Hepatocyte (in vitro differentiated cells): ENCODE measurements around the gene RNF166.

Experiments used
- EZH2 ChIP-seq: fragments of 200-600 bp; sonication (generic); IDR thresholded peaks from 2 replicates; pipeline ENCODE4 v1.6.1; 2016; ENCODE audit warnings: antibody characterized with exemption, mild to moderate bottlenecking, borderline replicate concordance
- EZH2phosphoT487 ChIP-seq: fragments of 200-600 bp; sonication (generic); IDR thresholded peaks from one replicate; pipeline ENCODE4 v1.6.1; 2018; ENCODE audit warnings: antibody characterized with exemption, mild to moderate bottlenecking, low read depth, moderate library complexity; ENCODE audit not compliant: unreplicated experiment, severe bottlenecking
- TF ChIP-seq, protein P1 (sequence below): fragments of 200-600 bp; sonication (generic); IDR thresholded peaks from 2 replicates; pipeline ENCODE4 v1.5.1; 2016; ENCODE audit warnings: antibody characterized with exemption, mild to moderate bottlenecking; ENCODE audit not compliant: poor library complexity

DNA sequence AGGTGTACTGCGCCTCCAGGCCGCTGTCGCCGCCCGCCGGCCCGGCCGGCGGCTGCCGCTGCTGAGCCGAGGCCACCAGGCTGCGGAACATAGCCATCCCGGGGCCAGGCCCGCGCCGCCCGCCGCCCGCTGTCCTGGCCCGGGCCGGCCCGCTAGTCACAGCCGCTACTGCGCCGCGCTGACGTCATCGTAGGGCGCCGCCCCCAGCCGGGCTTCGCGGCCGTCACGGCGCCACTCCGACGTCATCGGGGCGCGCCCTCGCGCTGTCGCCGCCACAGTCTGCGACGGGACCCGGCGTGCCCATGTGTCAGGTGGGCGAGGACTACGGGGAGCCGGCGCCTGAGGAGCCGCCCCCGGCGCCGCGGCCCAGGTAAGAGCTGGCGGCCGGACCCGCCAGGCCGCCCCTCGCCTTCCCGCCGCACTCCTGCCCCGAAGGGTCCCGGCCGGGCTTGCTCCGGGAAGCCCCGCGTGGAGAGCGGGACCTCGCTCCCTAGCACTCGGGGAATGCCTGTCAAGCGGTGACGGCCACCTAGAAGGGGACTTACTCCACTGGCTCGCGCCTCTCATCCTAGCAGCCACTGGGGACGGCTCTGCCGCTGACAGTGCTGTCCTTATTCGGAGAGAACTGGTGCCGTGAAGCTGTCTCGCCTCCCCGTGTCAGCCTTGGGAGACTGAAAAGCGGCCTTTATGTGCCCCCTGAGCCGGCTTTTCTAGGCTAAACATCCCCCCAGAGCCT lies at the start of gene RNF166, which contains the start of gene CTU2:
- TF ChIP-seq, protein P1, sequence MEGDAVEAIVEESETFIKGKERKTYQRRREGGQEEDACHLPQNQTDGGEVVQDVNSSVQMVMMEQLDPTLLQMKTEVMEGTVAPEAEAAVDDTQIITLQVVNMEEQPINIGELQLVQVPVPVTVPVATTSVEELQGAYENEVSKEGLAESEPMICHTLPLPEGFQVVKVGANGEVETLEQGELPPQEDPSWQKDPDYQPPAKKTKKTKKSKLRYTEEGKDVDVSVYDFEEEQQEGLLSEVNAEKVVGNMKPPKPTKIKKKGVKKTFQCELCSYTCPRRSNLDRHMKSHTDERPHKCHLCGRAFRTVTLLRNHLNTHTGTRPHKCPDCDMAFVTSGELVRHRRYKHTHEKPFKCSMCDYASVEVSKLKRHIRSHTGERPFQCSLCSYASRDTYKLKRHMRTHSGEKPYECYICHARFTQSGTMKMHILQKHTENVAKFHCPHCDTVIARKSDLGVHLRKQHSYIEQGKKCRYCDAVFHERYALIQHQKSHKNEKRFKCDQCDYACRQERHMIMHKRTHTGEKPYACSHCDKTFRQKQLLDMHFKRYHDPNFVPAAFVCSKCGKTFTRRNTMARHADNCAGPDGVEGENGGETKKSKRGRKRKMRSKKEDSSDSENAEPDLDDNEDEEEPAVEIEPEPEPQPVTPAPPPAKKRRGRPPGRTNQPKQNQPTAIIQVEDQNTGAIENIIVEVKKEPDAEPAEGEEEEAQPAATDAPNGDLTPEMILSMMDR: no peak
- TF ChIP-seq EZH2: no peak
- no peak for TF ChIP-seq EZH2phosphoT487
